ENCODE measurements around the gene SLFN12. TPM values are rescaled to one million over a fixed set of nuclear protein-coding genes. Genes with fewer than 3 reads are reported as not detected.
"Not testable (repeated sequence)": the region's sequence is repeated elsewhere in the genome, so short reads cannot be mapped to it uniquely, and the experiment has no call there.

SLFN12 gene
- total and polyA plus RNA-seq, 10 of the 15 experiments (the other 5 are each of a cell fraction or from before 2014, with no cell fraction given), result 8.7 to 18.5 (median 13.4) TPM

DNA sequence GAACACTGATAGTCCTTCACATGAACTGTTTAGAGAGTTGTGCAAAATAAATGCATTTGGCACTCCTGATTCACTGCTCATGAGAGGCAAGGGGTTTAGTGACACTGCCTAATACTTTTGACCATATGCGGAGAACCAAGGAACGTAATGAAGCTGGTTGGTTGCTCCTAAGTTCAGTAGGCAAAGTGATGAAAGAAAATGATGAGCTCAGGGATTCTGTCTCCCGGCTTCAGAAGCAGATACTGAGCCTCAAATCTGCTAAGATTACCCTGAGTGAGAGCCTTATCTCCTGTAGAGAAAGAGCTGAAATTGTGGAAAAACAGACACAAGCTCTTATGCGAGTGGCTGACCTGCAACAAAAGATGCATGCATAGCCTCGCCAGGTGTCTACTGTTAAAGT, 21.7 kb upstream of the SLFN12 start:
- intact Hi-C loops (cut with micrococcal nuclease; ENCODE audit: unreplicated experiment); H3K27ac ChIP-seq (ENCODE audit: control insufficient read depth, insufficient read depth); BruUV-seq (replicated peaks); H2AFZ ChIP-seq (ENCODE audit: control insufficient read depth, low read depth, low read length); in situ Hi-C loops (cut with MboI); H3K4me3 ChIP-seq; FAIRE-seq; H3K79me2 ChIP-seq (ENCODE audit: control insufficient read depth, insufficient read depth, low read length); H3K27me3 ChIP-seq (replicated peaks in 1 of 2; ENCODE audit: control insufficient read depth in 2 of 2, insufficient read depth in 2 of 2, low read length in 1 of 2); DNase-seq (ENCODE audit: low read depth, low spot score); H3K9ac ChIP-seq (ENCODE audit: control insufficient read depth, insufficient read depth, low read length); H4K20me1 ChIP-seq (ENCODE audit: control insufficient read depth, insufficient read depth); ATAC-seq; H3K9me3 ChIP-seq (replicated peaks; ENCODE audit: control insufficient read depth, insufficient read depth, low read length); H3K4me2 ChIP-seq (ENCODE audit: control insufficient read depth, insufficient read depth); H3K4me1 ChIP-seq (ENCODE audit: control insufficient read depth, insufficient read depth, low read length); H3K36me3 ChIP-seq (ENCODE audit: control insufficient read depth in 2 of 2, insufficient read depth in 2 of 2, low read length in 1 of 2); RAD21 ChIA-PET (ENCODE audit: unreplicated experiment): not testable (repeated sequence)
- SMC1A ChIA-PET (ENCODE audit: uncharacterized antibody, unreplicated experiment), result interaction anchor here (0.8 kb wide), 1 partner anchor 14 kb away, joined by 3 read pairs; no protein-coding TSS in a partner anchor
- 84% methylated on average over 5 of the region's 5 CpGs for WGBS (ENCODE audit: insufficient coverage, insufficient replicate concordance, low lambda C conversion rate, missing lambda C conversion rate)
- CTCF ChIA-PET, result interaction anchor here (0.9 kb wide), 1 partner anchor 141 kb away, joined by 3 read pairs; no protein-coding TSS in a partner anchor
- POLR2A ChIA-PET, result interaction anchor here (0.6 kb wide), 1 partner anchor 85 kb away, joined by 3 read pairs; no protein-coding TSS in a partner anchor

- H3K36me3 ChIP-seq (ENCODE audit: control insufficient read depth in 2 of 2, insufficient read depth in 2 of 2, low read length in 1 of 2), result no peaks in the 10 kb centered on the region
- BruUV-seq (replicated peaks), result no TSS peak
- peaks cover 3% of the 10 kb centered on the region for H3K79me2 ChIP-seq (ENCODE audit: control insufficient read depth, insufficient read depth, low read length)
- FAIRE-seq (no peak), DNase-seq (ENCODE audit: low read depth, low spot score) (no peak), ATAC-seq (no peak)
- 91% methylated on average over 1 of the region's 1 CpG for WGBS (ENCODE audit: insufficient coverage, insufficient replicate concordance, low lambda C conversion rate, missing lambda C conversion rate)
- H3K4me3 ChIP-seq, result no peak overlapping the region
- TF ChIP-seq SMARCA5 (IDR thresholded peaks at IDR 0.05) (no peak), FOS (IDR thresholded peaks at IDR 0.05; ENCODE audit: borderline replicate concordance, extremely low read depth, insufficient read length) (no peak), BACH1 (IDR thresholded peaks at IDR 0.05; ENCODE audit: borderline replicate concordance) (no peak), ATF7 (IDR thresholded peaks at IDR 0.05; ENCODE audit: low read depth) (no peak), RELA (IDR thresholded peaks at IDR 0.05; ENCODE audit: borderline replicate concordance, partially characterized antibody) (no peak), POLR2AphosphoS2 (IDR thresholded peaks at IDR 0.05; ENCODE audit: low read depth, low read length) (no peak), ZNF217 (IDR thresholded peaks at IDR 0.05) (no peak), POU2F2 (IDR thresholded peaks at IDR 0.05; ENCODE audit: borderline replicate concordance, low read depth, low read length) (no peak), KAT2A (conservative IDR thresholded peaks at IDR 0.05; ENCODE audit: control insufficient read depth, low read depth, low read length) (no peak), FOXK2 (IDR thresholded peaks at IDR 0.05) (no peak), JUNB (IDR thresholded peaks at IDR 0.05) (no peak), GATAD2B (conservative IDR thresholded peaks at IDR 0.05; ENCODE audit: low read depth) (no peak), DPF2 (IDR thresholded peaks at IDR 0.05) (no peak), CBX5 (IDR thresholded peaks at IDR 0.05; ENCODE audit: low read depth) (no peak), TAF1 (IDR thresholded peaks at IDR 0.05; ENCODE audit: borderline replicate concordance, low read depth, low read length) (no peak), BCL11A (IDR thresholded peaks at IDR 0.05; ENCODE audit: low read depth, low read length) (no peak)
- in situ Hi-C loops (cut with MboI) (no loop called here), intact Hi-C loops (cut with micrococcal nuclease; ENCODE audit: unreplicated experiment) (no loop called here)
- ChIA-PET POLR2A (no interaction called here), RAD21 (ENCODE audit: unreplicated experiment) (no interaction called here), CTCF (interaction anchor here (0.6 to 0.7 kb wide), 2 partner anchors 132 to 357 kb away, joined by 3 read pairs; no protein-coding TSS in a partner anchor), SMC1A (ENCODE audit: uncharacterized antibody, unreplicated experiment) (interaction anchor here (0.7 to 0.9 kb wide), 2 partner anchors 69 to 216 kb away, joined by 4 read pairs; no protein-coding TSS in a partner anchor)
- H3K9ac ChIP-seq (ENCODE audit: control insufficient read depth, insufficient read depth, low read length), result no peak overlapping the region
- peaks cover 3% of the 10 kb centered on the region; the same call in 1 of the 2 replicates for H3K4me1 ChIP-seq (ENCODE audit: control insufficient read depth, insufficient read depth, low read length)
- H4K20me1 ChIP-seq (ENCODE audit: control insufficient read depth, insufficient read depth), result no peaks in the 10 kb centered on the region
- H3K27me3 ChIP-seq (replicated peaks in 1 of 2; ENCODE audit: control insufficient read depth in 2 of 2, insufficient read depth in 2 of 2, low read length in 1 of 2), result no peaks in the 10 kb centered on the region
- H3K4me2 ChIP-seq (ENCODE audit: control insufficient read depth, insufficient read depth), result no peak overlapping the region
- H2AFZ ChIP-seq (ENCODE audit: control insufficient read depth, low read depth, low read length), result no peak overlapping the region
- H3K27ac ChIP-seq (ENCODE audit: control insufficient read depth, insufficient read depth), result no peak overlapping the region
- H3K9me3 ChIP-seq (replicated peaks; ENCODE audit: control insufficient read depth, insufficient read depth, low read length), result no peaks in the 10 kb centered on the region
Measured at GRCh38 chr17:35453171-35453570, 20.9 kb upstream of the SLFN12 start.
